AG04450 (cell line): ENCODE data around the gene IFTAP. TPM values are rescaled to one million over a fixed set of nuclear protein-coding genes. Genes with fewer than 3 reads are reported as not detected.

Experiments
- CTCF ChIA-PET: fragments of 300-600, 350-600 bp; formaldehyde crosslinking; extraction: SDS; loops from one replicate; lab custom pipeline; 2022; ENCODE audit warnings: antibody characterized with exemption, inconsistent platforms; lab: Charles Lee
- POLR2A ChIA-PET: fragments of 350-600 bp; formaldehyde crosslinking; extraction: SDS; loops from one replicate; lab custom pipeline; 2021; ENCODE audit warnings: antibody characterized with exemption, inconsistent platforms; lab: Yijun Ruan, JAX
- DNase-seq: peaks from one replicate; pipeline ENCODE4 v3.0.0-alpha.2; 2011; ENCODE audit warnings: low read depth, low spot score
- H3K27ac ChIP-seq: one replicate; pipeline ENCODE4 v1.5.1; 2012; ENCODE audit warnings: low read depth, low read length, control low read depth
- H3K27me3 ChIP-seq: one replicate; pipeline ENCODE4 v1.6.0; 2012; ENCODE audit warnings: low read length; ENCODE audit not compliant: control insufficient read depth, insufficient read depth
- H3K4me3 ChIP-seq: 2 replicates; pipeline ENCODE4 v1.5.1; 2011; ENCODE audit warnings: mild to moderate bottlenecking, low read depth, low read length, control low read depth
- H3K9me3 ChIP-seq: 2 replicates; pipeline ENCODE4 v1.5.1; 2012; ENCODE audit warnings: low read length; ENCODE audit not compliant: control insufficient read depth, insufficient read depth
- CTCF ChIP-seq: IDR thresholded peaks from 2 replicates; pipeline ENCODE4 v1.5.1; 2011; ENCODE audit warnings: low read depth, low read length, control low read depth, inconsistent platforms
- polyA plus RNA-seq: library from polyadenylated mRNA; depleted of rRNA; stranded (reverse); fragments of >200 nt; gene quantifications from 2 replicates; pipeline ENCODE4 v1.2.3, GENCODE V29; 2011

Gene IFTAP
- polyA plus RNA-seq, 1 experiment, result 56.2 TPM

- Histone ChIP-seq H3K27ac (no peak overlapping the region), H3K4me3 (no peak overlapping the region)
- POLR2A ChIA-PET, result no interaction called here
Measured at GRCh38 chr11:36591433-36591832, 2.9 kb upstream of the IFTAP start.

GRCh38 chr11:36596880-36597279 is 2.6 kb downstream of the IFTAP start:
- Histone ChIP-seq H3K9me3 (no peaks in the 10 kb centered on the region), H3K27ac (no peak overlapping the region), H3K4me3 (no peak overlapping the region), H3K27me3 (no peaks in the 10 kb centered on the region)
- no peak for TF ChIP-seq CTCF
- no peak for DNase-seq
- ChIA-PET POLR2A (no interaction called here), CTCF (no interaction called here)

More at GRCh38 chr11:36591433-36591832, 2.9 kb upstream of the IFTAP start:
- Histone ChIP-seq H3K27me3 (no peaks in the 10 kb centered on the region), H3K9me3 (no peaks in the 10 kb centered on the region)
- CTCF ChIA-PET, result no interaction called here
- DNase-seq, result no peak
- no peak for TF ChIP-seq CTCF

GRCh38 chr11:36598051-36598450 is 3.7 kb downstream of the IFTAP start, which contains the start of gene RAG2:
TSS of gene RAG2 (minus strand) at chr11:36598236. CDS start at chr11:36594168, 4,068 bp downstream.
- no peaks in the 10 kb centered on the region for H3K9me3 ChIP-seq
- no peaks in the 10 kb centered on the region for H3K27me3 ChIP-seq
- ChIA-PET CTCF (no interaction called here), POLR2A (no interaction called here)
- no peak within 1 kb of the TSS for H3K4me3 ChIP-seq
- H3K27ac ChIP-seq, result no peak within 1 kb of the TSS
- DNase-seq, result no peak
- no peak for TF ChIP-seq CTCF

- POLR2A ChIA-PET, result no interaction called here
Measured at GRCh38 chr11:36600180-36600579, 5.9 kb downstream of the IFTAP start.

GRCh38 chr11:36601155-36601554 is 6.9 kb downstream of the IFTAP start:
- H3K27me3 ChIP-seq, result no peaks in the 10 kb centered on the region
- H3K4me3 ChIP-seq, result no peak overlapping the region
- no peaks in the 10 kb centered on the region for H3K9me3 ChIP-seq
- no peak for TF ChIP-seq CTCF
- DNase-seq, result no peak
- CTCF ChIA-PET, result interaction anchor here (1.1 kb wide), 1 partner anchor 146 kb away, joined by 7 read pairs; no protein-coding TSS in a partner anchor
- POLR2A ChIA-PET, result no interaction called here
- no peak overlapping the region for H3K27ac ChIP-seq

More at GRCh38 chr11:36600180-36600579, 5.9 kb downstream of the IFTAP start:
- no peak overlapping the region for H3K27ac ChIP-seq
- DNase-seq, result no peak
- TF ChIP-seq CTCF, result no peak
- H3K27me3 ChIP-seq, result no peaks in the 10 kb centered on the region
- no peaks in the 10 kb centered on the region for H3K9me3 ChIP-seq
- CTCF ChIA-PET, result interaction anchor here (1.1 kb wide), 1 partner anchor 147 kb away, joined by 7 read pairs; no protein-coding TSS in a partner anchor
- H3K4me3 ChIP-seq, result no peak overlapping the region
